PFSK-1 (cell line): Measurements from ENCODE around the gene IL1R2.

Source experiments
- FOXP2 ChIP-seq: optimal IDR thresholded peaks from 2 replicates; pipeline ENCODE3; 2011; ENCODE audit warnings: borderline replicate concordance, control low read depth, inconsistent platforms; ENCODE audit not compliant: insufficient read depth; ENCODE audit errors: extremely low read length, extremely low read depth
- POLR2AphosphoS5 ChIP-seq: IDR thresholded peaks from 2 replicates; pipeline ENCODE4 v1.6.1; 2012; ENCODE audit warnings: low read depth, mild to moderate bottlenecking, control low read depth, low read length, moderate library complexity
- REST ChIP-seq, 2 experiments: IDR thresholded peaks; 2 replicates each; pipeline versions ENCODE4 v1.6.1 to v1.8.0; 2011 to 2012; ENCODE audit warnings: low read depth in 2 of 2, low read length in 2 of 2, control low read depth in 1 of 2, inconsistent platforms in 1 of 2, mild to moderate bottlenecking in 1 of 2, moderate library complexity in 1 of 2; ENCODE audit not compliant: insufficient read depth in 1 of 2
- SIN3A ChIP-seq: IDR thresholded peaks from 2 replicates; pipeline ENCODE4 v1.6.1; 2012; ENCODE audit warnings: mild to moderate bottlenecking, low read length, moderate library complexity, borderline replicate concordance; ENCODE audit not compliant: insufficient read depth
- TAF1 ChIP-seq: IDR thresholded peaks from 2 replicates; pipeline ENCODE4 v1.6.1; 2012; ENCODE audit warnings: low read length, control low read depth, borderline replicate concordance; ENCODE audit not compliant: insufficient read depth

GRCh38 chr2:102040229-102040628, 48.5 kb downstream of the IL1R2 start:
- no peak for TF ChIP-seq REST (IDR thresholded peaks at IDR 0.05; ENCODE audit: insufficient read depth in 1 of 2, low read depth in 2 of 2, low read length in 2 of 2)
- no peak for TF ChIP-seq SIN3A
- TF ChIP-seq POLR2AphosphoS5 = no peak
- TF ChIP-seq FOXP2 = no peak
- TF ChIP-seq TAF1 = no peak
